ENCODE results near the gene HSD17B14. TPM values are rescaled to one million over a fixed set of nuclear protein-coding genes. Genes with fewer than 3 reads are reported as not detected.
"Not testable (repeated sequence)": the region's sequence is repeated elsewhere in the genome, so short reads cannot be mapped to it uniquely, and the experiment has no call there.

HSD17B14 gene
- total RNA-seq, 1 experiment from 2014 or later: 3.9 TPM

DNA sequence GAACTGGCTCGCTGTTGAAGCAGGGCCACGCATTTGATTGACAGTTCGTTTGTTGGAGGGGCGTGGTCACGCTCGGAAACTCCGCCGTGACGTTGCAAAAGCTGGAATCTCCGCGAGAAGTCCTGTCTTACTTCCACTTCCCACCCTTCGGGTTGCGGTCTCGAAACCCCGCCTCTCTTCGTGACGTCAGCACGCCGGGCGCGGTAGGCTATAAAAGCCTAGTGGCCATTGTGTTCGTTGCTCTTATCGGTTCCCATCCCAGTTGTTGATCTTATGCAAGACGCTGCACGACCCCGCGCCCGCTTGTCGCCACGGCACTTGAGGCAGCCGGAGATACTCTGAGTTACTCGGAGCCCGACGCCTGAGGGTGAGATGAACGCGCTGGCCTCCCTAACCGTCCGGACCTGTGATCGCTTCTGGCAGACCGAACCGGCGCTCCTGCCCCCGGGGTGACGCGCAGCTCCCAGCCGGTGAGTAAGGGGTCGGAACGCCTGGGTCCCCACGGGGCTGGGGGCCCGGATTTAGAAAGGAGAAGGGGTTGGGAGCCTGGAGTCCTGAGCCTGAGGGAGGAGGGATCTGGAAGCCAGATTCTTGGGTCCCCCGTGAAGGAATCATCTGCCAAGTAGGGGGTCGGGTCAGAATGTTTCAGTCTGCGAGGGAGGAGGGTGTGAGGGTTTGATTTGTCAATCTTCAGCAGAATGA lies 36.0 kb upstream of the HSD17B14 start, which contains the start of gene PPP1R15A:
Gene PPP1R15A, plus strand, starts transcription at position 240 of the 702 bp plus-strand sequence. CDS start 813 bp downstream, outside the sequence.
- CTCF ChIA-PET: interaction anchor here (1.0 to 2.3 kb wide), 4 partner anchors 28 to 121 kb away, joined by 3 to 8 read pairs (median 4); partner anchors contain the start of genes GYS1 and RUVBL2

DNA sequence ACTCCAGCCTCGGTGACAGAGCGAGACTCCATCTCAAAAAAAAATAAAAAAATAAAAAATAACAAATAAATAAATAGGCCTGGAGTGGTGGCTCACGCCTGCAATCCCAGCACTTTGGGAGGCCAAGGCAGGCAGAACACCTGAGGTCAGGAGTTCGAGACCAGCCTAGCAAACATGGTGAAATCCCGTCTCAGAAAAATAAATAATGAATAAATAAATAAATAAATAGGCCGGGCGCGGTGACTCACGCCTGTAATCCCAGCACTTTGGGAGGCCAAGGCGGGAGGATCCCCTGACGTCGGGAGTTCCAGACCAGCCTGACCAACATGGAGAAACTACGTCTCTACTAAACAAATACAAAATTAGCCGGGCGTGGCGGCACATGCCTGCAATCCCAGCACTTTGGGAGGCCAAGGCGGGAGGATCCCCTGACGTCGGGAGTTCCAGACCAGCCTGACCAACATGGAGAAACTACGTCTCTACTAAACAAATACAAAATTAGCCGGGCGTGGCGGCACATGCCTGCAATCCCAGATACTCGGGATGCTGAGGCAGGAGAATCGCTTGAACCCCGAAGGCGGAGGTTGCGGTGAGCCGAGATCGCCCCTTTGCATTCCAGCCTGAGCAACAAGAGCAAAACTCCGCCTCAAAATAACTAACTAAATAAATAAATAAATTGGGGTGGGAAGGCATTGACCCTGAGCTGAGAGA lies 35.3 kb upstream of the HSD17B14 start:
- peaks cover 13 to 27% of the 10 kb centered on the region in 2 experiments for H3K36me3 ChIP-seq (ENCODE audit: control insufficient read depth in 1 of 2, insufficient read depth in 2 of 2, low read length in 2 of 2)
- H4K20me1 ChIP-seq (ENCODE audit: insufficient read depth): peaks cover 16% of the 10 kb centered on the region; the same call in 1 of the 2 replicates
- H3K4me3 ChIP-seq (replicated peaks in 1 of 2; ENCODE audit: low read depth in 1 of 2, low read length in 2 of 2): peak overlapping the region; percentile 93 to 100
- peaks cover 59 to 77% of the 10 kb centered on the region in 2 experiments for H3K4me1 ChIP-seq (ENCODE audit: control insufficient read depth in 1 of 2, insufficient read depth in 2 of 2, low read length in 2 of 2)
- H3K27me3 ChIP-seq (ENCODE audit: insufficient read depth, low read length); RAD21 ChIA-PET (ENCODE audit: low non-redundant PET in 1 of 2, low total read pairs in 2 of 2, uncharacterized antibody in 2 of 2, unreplicated experiment in 2 of 2); H3K9me3 ChIP-seq (ENCODE audit: control insufficient read depth in 1 of 2, insufficient read depth in 1 of 2, low read depth in 1 of 2, low read length in 2 of 2); H3K9me2 ChIP-seq (ENCODE audit: insufficient read depth); H2AFZ ChIP-seq (ENCODE audit: low read depth, low read length, poor library complexity, severe bottlenecking); DNase-seq (ENCODE audit: low read depth, low spot score): not testable (repeated sequence)
- H3K4me2 ChIP-seq (ENCODE audit: low read length): peak overlapping the region; percentile 89
- POLR2A ChIA-PET: interaction anchor here (0.6 to 2.3 kb wide), 37 partner anchors 9 to 828 kb away, joined by 3 to 16 read pairs (median 4); partner anchors contain the start of genes BAX, BCAT2, CA11 and DHDH
- intact Hi-C loops (cut with micrococcal nuclease): loop anchor here (5.0 kb wide), 1 partner anchor 96 kb away; the partner anchor contains the start of gene FTL
- H3K9ac ChIP-seq (ENCODE audit: low read length): peak overlapping the region; percentile 100
- TSS peak; percentile 74 for BruUV-seq (replicated peaks)
- peaks cover 41% of the 10 kb centered on the region for H3K79me2 ChIP-seq (ENCODE audit: insufficient read depth, low read length)
- 0 out of 2 replicates have a peak, but pooled peaks have one; percentile 1 for ATAC-seq
- peak overlapping the region; percentile 90 for H3K27ac ChIP-seq (ENCODE audit: low read depth, low read length)
- CTCF ChIA-PET: interaction anchor here (1.0 to 2.3 kb wide), 4 partner anchors 27 to 122 kb away, joined by 3 to 8 read pairs (median 4); partner anchors contain the start of genes GYS1 and RUVBL2

More for the DNA sequence above, 36.0 kb upstream of the HSD17B14 start, which contains the start of gene PPP1R15A:
- Histone ChIP-seq H4K20me1 (ENCODE audit: insufficient read depth) (peaks cover 16% of the 10 kb centered on the region; the same call in 1 of the 2 replicates), H3K9me2 (ENCODE audit: insufficient read depth) (no peaks in the 10 kb centered on the region), H3K27ac (ENCODE audit: low read depth, low read length) (peak within 1 kb of the TSS; percentile 90), H3K9ac (ENCODE audit: low read length) (peak within 1 kb of the TSS; percentile 100), H3K4me2 (ENCODE audit: low read length) (peak within 1 kb of the TSS; percentile 89), H3K4me3 (replicated peaks in 1 of 2; ENCODE audit: low read depth in 1 of 2, low read length in 2 of 2) (peak within 1 kb of the TSS; percentile 93 to 100), H3K9me3 (ENCODE audit: control insufficient read depth in 1 of 2, insufficient read depth in 1 of 2, low read depth in 1 of 2, low read length in 2 of 2) (no peaks in the 10 kb centered on the region), H2AFZ (ENCODE audit: low read depth, low read length, poor library complexity, severe bottlenecking) (no peak within 1 kb of the TSS), H3K27me3 (ENCODE audit: insufficient read depth, low read length) (no peaks in the 10 kb centered on the region), H3K79me2 (ENCODE audit: insufficient read depth, low read length) (peaks cover 42% of the 10 kb centered on the region), H3K4me1 (ENCODE audit: control insufficient read depth in 1 of 2, insufficient read depth in 2 of 2, low read length in 2 of 2) (peaks cover 57 to 70% of the 10 kb centered on the region in 2 experiments), H3K36me3 (ENCODE audit: control insufficient read depth in 1 of 2, insufficient read depth in 2 of 2, low read length in 2 of 2) (peaks cover 13 to 27% of the 10 kb centered on the region in 2 experiments)
- ChIA-PET RAD21 (ENCODE audit: low non-redundant PET in 1 of 2, low total read pairs in 2 of 2, uncharacterized antibody in 2 of 2, unreplicated experiment in 2 of 2) (no interaction called here), POLR2A (interaction anchor here (0.6 to 2.3 kb wide), 40 partner anchors 9 to 827 kb away, joined by 3 to 16 read pairs (median 4); partner anchors contain the start of genes BAX, BCAT2, CA11 and DHDH)
- intact Hi-C loops (cut with micrococcal nuclease): loop anchor here (5.0 kb wide), 1 partner anchor 95 kb away; the partner anchor contains the start of gene FTL
- peak; percentile 96 for DNase-seq (ENCODE audit: low read depth, low spot score)
- TF ChIP-seq FOSL1 (IDR thresholded peaks at IDR 0.05; ENCODE audit: low read depth): no peak
- TF ChIP-seq POLR2AphosphoS5 (IDR thresholded peaks at IDR 0.05; ENCODE audit: low read depth, low read length): peak; percentile 100
- no peak for TF ChIP-seq SRF (IDR thresholded peaks at IDR 0.05; ENCODE audit: low read depth)
- TF ChIP-seq SP1 (IDR thresholded peaks at IDR 0.05; ENCODE audit: low read depth): peak; percentile 67
- TF ChIP-seq CEBPB (IDR thresholded peaks at IDR 0.05; ENCODE audit: low read depth): no peak
- TF ChIP-seq POLR2A (IDR thresholded peaks at IDR 0.05; ENCODE audit: borderline replicate concordance, extremely low read depth, insufficient read depth, insufficient read length): peak; percentile 99
- TF ChIP-seq, protein P1, sequence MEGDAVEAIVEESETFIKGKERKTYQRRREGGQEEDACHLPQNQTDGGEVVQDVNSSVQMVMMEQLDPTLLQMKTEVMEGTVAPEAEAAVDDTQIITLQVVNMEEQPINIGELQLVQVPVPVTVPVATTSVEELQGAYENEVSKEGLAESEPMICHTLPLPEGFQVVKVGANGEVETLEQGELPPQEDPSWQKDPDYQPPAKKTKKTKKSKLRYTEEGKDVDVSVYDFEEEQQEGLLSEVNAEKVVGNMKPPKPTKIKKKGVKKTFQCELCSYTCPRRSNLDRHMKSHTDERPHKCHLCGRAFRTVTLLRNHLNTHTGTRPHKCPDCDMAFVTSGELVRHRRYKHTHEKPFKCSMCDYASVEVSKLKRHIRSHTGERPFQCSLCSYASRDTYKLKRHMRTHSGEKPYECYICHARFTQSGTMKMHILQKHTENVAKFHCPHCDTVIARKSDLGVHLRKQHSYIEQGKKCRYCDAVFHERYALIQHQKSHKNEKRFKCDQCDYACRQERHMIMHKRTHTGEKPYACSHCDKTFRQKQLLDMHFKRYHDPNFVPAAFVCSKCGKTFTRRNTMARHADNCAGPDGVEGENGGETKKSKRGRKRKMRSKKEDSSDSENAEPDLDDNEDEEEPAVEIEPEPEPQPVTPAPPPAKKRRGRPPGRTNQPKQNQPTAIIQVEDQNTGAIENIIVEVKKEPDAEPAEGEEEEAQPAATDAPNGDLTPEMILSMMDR (IDR thresholded peaks at IDR 0.05 in 2 of 3, conservative IDR thresholded peaks at IDR 0.05 in 1 of 3; ENCODE audit: borderline replicate concordance in 1 of 3, insufficient read depth in 1 of 3, low read depth in 2 of 3, low read length in 2 of 3): no peak
- peak; percentile 79 for TF ChIP-seq YY1 (IDR thresholded peaks at IDR 0.05; ENCODE audit: extremely low read depth, insufficient replicate concordance, low read depth, low read length)
- TF ChIP-seq, protein P2, sequence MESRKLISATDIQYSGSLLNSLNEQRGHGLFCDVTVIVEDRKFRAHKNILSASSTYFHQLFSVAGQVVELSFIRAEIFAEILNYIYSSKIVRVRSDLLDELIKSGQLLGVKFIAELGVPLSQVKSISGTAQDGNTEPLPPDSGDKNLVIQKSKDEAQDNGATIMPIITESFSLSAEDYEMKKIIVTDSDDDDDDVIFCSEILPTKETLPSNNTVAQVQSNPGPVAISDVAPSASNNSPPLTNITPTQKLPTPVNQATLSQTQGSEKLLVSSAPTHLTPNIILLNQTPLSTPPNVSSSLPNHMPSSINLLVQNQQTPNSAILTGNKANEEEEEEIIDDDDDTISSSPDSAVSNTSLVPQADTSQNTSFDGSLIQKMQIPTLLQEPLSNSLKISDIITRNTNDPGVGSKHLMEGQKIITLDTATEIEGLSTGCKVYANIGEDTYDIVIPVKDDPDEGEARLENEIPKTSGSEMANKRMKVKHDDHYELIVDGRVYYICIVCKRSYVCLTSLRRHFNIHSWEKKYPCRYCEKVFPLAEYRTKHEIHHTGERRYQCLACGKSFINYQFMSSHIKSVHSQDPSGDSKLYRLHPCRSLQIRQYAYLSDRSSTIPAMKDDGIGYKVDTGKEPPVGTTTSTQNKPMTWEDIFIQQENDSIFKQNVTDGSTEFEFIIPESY (IDR thresholded peaks at IDR 0.05; ENCODE audit: extremely low read depth, insufficient replicate concordance, low read length): peak; percentile 91
- TF ChIP-seq SIN3A (IDR thresholded peaks at IDR 0.05; ENCODE audit: low read depth): peak; percentile 98
- ATAC-seq: peak; percentile 73
- BruUV-seq (replicated peaks): TSS peak; percentile 75

All from HCT116 (cell line).